HG02588 (cell line): ENCODE results near the gene KRTAP4-12.
"Not testable (repeated sequence)": the region's sequence is repeated elsewhere in the genome, so short reads cannot be mapped to it uniquely, and the experiment has no call there.

Experiments
- ATAC-seq: cut with Tn5 transposase; IDR thresholded peaks from one replicate; pipeline ENCODE4 v1.9.1; 2021; ENCODE audit warnings: mild to moderate bottlenecking, moderate library complexity; ENCODE audit not compliant: unreplicated experiment

Gene KRTAP4-12

GRCh38 chr17:41127371-41127770, 3.4 kb upstream of the KRTAP4-12 start:
- ATAC-seq, result no peak

- ATAC-seq, result no peak
Measured at GRCh38 chr17:41126412-41126811, 2.4 kb upstream of the KRTAP4-12 start.

GRCh38 chr17:41125064-41125463, 1.1 kb upstream of the KRTAP4-12 start:
- no peak for ATAC-seq

- ATAC-seq, result not testable (repeated sequence)
Measured at GRCh38 chr17:41123292-41123990, 541 bp downstream of the KRTAP4-12 start.

GRCh38 chr17:41121742-41122141, 2.2 kb downstream of the KRTAP4-12 start:
- ATAC-seq, result no peak

- not testable (repeated sequence) for ATAC-seq
Measured at GRCh38 chr17:41119696-41120690, 4.0 kb downstream of the KRTAP4-12 start.

- no peak for ATAC-seq
Measured at GRCh38 chr17:41118721-41119120, 5.3 kb downstream of the KRTAP4-12 start.

GRCh38 chr17:41117846-41118386, 6.1 kb downstream of the KRTAP4-12 start, which contains the start of gene KRTAP4-11:
Gene KRTAP4-11, minus strand, starts transcription at chr17:41118373. Its CDS starts 58 bp downstream, at chr17:41118315.
- ATAC-seq, result not testable (repeated sequence)

- no peak for ATAC-seq
Measured at GRCh38 chr17:41116297-41116696, 7.7 kb downstream of the KRTAP4-12 start.

GRCh38 chr17:41111151-41111885, 12.7 kb downstream of the KRTAP4-12 start:
- no peak for ATAC-seq

GRCh38 chr17:41108728-41109386, 15.1 kb downstream of the KRTAP4-12 start:
- ATAC-seq, result not testable (repeated sequence)

- ATAC-seq, result no peak
Measured at GRCh38 chr17:41107941-41108450, 16.0 kb downstream of the KRTAP4-12 start.

- not testable (repeated sequence) for ATAC-seq
Measured at GRCh38 chr17:41105347-41105746, 18.6 kb downstream of the KRTAP4-12 start, which contains the start of gene KRTAP4-9. Gene KRTAP4-9, plus strand, starts transcription at chr17:41105389. Its CDS starts 0 bp downstream, at chr17:41105389.

GRCh38 chr17:41104386-41105038, 19.5 kb downstream of the KRTAP4-12 start:
- ATAC-seq, result not testable (repeated sequence)

GRCh38 chr17:41103896-41104295, 20.1 kb downstream of the KRTAP4-12 start:
- no peak for ATAC-seq

GRCh38 chr17:41101586-41102259, 22.3 kb downstream of the KRTAP4-12 start, which contains the start of gene KRTAP4-16:
Gene KRTAP4-16, minus strand, starts transcription at chr17:41102209. Its CDS starts 0 bp downstream, at chr17:41102209.
- ATAC-seq, result no peak

- ATAC-seq, result not testable (repeated sequence)
Measured at GRCh38 chr17:41099682-41100480, 24.1 kb downstream of the KRTAP4-12 start.

GRCh38 chr17:41098481-41098880, 25.5 kb downstream of the KRTAP4-12 start:
- ATAC-seq, result no peak
